Astrocyte (in vitro differentiated cells and primary cell): ENCODE measurements around the gene COX20.

Experiments
- CTCF ChIP-seq: IDR thresholded peaks from 2 replicates; pipeline ENCODE4 v1.5.1; 2011; ENCODE audit warnings: low read depth, mild to moderate bottlenecking, inconsistent platforms, low read length, moderate library complexity; ENCODE audit not compliant: insufficient read depth
- EZH2 ChIP-seq: IDR thresholded peaks from 2 replicates; pipeline ENCODE4 v1.6.1; 2012; ENCODE audit warnings: mild to moderate bottlenecking, low read length, inconsistent platforms; ENCODE audit not compliant: insufficient read depth

- TF ChIP-seq CTCF (no peak), EZH2 (no peak)
Measured at GRCh38 chr1:244887281-244887680, 51.8 kb downstream of the COX20 start.
